Stimulated activated CD4-positive, alpha-beta T cell treated with anti-CD3 and anti-CD28 coated beads, Interleukin-2, amount 100 ng/mL, for 4 hours (primary cell): ENCODE results near the gene FMNL2.

ENCODE experiments used
- DNase-seq: peaks from one replicate; pipeline ENCODE4 v3.0.0-alpha.2; 2020; ENCODE audit warnings: low read depth

FMNL2 gene

DNA sequence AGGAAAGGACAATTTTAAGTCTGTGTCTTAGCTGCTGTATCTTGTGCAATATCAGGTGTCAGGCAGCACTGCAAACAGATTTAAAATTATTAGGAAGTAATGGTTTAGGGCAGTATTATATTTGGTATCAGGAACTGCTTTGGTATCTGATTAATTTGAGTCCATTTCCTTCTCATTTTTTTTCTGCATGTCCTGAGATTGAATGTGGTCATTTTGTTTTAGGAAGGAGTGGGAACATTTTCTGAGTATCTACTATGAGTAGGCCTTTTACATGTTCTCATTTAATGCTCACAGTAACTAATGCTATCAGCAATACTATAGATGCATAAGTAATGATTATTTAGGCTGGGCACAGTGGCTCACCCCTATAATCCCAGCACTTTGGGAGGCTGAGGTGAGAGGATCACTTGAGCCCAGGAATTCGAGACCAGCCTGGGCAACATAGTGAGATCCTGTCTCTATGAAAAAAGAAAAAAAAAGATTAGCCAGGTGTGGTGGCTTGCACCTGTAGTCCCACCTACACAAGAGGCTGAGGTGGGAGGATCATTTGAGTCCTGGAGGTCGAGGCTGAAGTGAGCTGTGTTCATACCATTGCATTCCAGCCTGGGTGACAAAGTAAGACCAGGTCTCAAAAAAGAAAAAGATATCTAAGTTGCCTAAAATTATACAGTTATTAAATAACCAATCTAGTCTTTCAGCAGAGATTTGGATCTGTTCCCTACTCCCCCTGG is 4.7 kb downstream of the FMNL2 start:
- no peak for DNase-seq

DNA sequence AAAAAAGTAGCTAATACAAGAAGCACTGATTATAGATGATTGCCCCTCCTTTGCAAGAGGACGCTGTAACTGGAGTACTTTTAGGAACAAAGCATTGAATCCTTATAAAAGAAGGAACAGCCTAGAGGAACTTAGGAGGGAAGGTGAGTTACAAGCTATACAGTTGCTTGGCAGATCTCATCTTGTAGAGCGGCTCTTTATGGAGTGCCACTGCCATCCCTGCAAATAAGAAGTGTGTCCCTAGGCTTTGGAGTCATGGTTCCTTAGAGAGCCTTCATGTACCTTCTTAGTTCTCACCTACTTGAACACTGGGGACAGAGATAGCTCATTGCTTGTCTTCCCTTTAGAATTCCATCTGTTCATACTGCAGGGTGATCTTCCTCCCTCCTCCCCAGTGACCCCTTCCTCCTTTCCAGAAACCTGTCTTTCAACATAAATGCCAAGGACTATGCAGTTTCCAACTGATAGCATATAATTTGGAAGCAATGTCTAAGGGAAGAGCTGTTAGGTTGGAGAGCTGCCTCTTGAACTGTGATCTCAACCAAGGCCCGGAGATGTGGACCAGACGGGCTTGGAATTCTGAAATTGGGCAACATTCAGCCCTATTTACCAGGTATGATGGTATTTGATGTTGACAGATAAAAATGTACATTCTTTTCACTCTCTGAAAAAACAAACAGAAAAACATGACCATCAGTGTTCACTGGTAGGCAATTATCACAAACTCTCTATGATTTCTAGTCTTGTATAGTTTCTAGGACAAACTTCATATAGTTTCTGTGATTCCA is 7.5 kb downstream of the FMNL2 start:
- DNase-seq: no peak

DNA sequence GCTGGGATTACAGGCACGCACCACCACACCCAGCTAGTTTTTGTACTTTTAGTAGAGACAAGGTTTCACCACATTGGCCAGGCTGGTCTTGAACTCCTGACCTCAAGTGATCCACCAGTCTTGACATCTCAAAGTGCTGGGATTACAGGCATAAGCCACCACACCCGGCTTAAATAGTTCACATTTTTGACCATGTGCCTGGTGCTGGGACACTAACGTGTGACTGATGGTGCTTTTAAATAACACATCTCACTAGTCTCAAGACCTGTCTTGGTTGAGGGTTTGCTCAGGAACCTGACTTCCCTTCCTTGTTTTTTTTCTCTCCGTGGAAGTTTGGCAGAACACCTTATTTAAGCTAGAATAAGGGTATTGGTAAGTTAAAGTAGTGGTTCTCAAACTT is 8.5 kb downstream of the FMNL2 start:
- DNase-seq: no peak

DNA sequence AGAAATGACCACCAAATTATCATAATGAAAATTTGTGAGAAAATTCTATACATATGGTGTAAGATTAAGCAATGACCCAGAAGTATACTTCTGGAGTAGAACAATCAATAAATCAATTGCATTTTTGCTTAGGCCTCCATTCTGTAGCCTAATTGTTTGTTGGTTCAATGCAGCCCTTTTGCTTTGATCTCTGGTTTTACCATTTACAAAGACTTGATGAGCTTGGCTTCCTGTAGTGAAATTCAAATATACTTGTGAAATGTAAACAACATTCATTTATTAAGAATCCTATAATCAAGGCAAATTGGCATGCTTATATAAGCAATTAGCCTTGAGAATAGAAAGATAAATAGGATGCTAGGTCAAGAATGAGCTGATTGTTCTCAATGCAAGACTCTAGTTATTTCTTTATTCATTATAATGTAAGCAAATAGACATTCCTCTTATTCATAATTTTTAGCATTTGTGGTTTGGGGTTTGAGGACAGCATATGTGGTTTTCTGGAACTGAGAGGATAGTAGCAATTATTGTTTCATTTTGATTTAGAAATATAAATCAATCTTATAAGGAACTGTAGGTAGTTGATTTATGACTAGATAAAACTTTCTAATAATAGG is 9.7 kb downstream of the FMNL2 start:
- no peak for DNase-seq

DNA sequence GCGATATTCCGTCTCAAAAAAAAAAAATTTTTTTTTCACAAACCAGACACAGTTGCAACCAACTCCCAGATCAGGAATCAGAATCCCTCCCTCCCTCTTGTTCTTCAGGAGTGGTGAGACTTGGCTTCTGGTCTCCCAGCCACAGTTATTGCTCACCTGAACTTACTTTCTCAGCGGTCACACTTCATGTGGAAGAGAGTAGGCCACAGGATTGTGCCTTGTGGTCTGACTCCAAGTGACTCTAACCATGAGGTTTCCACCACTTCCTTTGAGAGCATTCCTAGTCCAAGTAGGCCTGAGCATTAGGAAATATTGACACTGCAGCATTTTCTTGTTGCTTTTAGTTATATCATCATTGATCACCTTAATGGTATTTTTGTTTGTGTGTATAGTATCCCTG is 12.1 kb downstream of the FMNL2 start:
- DNase-seq: no peak

DNA sequence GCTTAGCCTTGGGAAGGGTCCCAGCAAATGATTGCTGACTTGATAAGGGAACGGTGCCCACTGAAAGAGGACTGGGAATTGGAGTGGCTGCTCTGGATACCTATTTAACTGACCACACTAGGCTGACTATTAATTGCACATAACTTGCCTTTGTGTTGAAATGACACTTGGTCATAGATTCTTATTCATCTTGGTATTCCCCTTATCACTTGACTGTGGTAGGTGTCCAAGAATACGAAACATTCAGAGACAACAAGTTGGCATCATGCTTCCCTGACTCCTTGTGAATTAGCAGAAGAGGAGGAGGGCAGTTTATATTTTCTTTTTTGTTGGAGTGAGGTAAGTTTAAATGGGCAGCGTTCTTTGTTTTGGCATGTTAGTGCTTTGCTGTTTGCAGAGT is 13.4 kb downstream of the FMNL2 start:
- no peak for DNase-seq

DNA sequence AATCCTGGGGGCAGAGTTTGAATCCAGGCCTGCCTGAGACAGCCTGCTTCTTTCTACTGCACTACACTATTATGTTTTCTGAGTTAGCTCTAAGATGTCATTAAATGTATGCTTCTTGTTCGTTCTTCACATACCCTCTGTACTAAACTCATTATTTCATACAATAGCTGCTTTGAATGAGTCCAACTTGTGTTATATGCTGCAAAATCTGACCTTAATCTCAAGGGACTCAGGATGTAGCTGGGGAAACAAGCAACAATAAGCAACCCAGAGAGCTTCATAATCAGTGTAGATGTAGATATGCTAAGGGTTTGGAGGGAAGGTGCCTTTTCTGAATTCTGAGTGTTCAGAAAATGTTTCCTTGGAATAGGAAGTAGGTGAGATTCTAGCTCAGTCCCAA is 14.4 kb downstream of the FMNL2 start:
- no peak for DNase-seq

DNA sequence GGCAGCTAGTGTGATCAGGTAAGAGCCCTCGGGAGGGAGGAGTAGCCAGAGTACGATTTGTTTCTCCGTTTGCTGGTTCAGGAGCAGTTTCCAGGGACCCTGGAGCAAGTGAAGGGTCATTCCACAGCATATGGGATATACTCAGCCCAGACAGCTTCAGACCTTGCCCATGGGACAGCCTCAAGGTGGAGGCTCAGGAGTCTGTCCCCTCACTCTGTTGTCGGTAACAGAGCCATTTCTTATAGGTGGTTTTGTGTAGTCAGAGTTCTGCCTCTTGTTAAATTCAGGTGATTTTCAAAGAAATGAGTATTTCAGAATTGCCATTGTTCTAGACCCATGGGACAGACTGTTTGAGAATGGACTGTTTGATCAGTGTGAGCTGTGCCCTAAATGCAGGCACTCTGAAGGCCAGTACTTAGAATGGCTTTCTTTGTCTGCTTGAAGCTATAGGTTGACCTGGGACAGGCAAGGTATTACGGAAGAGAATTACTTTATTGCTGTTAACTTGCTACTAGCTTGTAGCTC is 15.2 kb downstream of the FMNL2 start:
- no peak for DNase-seq

DNA sequence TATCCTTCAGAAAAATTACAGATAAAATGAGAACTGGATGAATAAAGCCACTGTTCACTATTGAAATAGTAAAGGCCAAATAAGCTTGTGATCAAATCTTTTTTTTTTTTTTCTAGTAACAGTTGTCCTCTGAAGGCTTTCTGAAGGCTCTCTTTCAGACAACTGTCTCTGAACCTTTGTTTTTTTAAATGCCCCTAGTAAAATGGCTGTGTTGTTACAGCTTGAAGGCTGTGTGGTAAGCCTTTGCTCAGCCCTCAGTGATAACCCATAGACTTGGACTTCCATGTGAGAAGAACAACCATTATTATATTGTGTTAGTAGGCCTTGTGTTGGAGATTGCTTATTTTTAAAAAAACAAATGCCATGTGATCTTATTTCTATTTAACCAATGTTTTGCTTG is 17.6 kb downstream of the FMNL2 start:
- no peak for DNase-seq

DNA sequence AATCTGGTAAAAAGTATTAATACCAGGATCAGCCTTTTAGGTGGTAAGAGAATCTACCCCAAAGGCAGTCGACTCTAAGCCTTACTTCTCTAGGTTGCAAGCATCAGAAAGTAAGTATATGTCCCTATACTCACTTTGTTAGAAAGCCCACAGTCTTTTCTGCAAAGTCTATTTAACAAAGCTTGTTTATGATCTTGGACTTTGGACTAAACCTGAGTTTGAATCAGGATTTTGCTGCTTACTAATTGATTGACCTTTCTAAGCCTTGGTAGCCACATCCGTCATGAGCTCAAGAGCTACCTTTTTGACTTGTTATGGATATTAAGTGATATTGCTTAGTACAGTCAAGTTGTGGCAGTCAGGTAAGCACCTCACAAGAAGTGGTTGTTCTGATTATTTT is 18.4 kb downstream of the FMNL2 start:
- no peak for DNase-seq

DNA sequence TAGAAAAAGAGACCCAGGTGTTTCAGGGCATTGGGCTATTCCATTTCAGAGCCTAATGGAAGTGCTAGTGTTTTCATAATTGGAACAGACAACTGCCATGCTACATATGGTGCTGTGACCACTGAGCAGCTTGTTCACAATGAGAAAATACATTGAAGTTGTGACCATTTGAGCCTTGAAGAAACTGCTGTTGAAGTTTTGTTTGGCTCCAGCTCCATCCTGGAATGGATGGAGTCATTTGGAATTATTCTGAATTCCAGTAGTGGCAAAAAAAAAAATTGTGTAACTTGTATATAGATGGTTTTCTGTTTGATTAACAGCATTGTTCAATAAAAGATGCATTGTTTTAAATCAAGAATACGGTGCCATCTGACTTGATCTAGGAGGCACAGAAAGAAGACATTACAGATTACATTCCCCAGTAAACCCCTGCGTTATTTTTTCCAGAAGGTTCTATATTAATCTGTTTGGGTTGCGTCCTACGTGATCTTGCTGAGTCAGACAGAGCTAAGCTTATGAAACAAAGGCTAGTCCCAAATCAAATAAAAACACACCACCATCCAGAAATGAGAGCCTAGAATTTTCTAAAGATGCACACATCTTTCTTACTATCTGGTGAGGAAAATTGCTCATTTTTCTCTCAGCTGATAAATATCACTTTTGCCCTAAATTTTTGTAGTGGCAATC is 19.2 kb downstream of the FMNL2 start:
- no peak for DNase-seq

DNA sequence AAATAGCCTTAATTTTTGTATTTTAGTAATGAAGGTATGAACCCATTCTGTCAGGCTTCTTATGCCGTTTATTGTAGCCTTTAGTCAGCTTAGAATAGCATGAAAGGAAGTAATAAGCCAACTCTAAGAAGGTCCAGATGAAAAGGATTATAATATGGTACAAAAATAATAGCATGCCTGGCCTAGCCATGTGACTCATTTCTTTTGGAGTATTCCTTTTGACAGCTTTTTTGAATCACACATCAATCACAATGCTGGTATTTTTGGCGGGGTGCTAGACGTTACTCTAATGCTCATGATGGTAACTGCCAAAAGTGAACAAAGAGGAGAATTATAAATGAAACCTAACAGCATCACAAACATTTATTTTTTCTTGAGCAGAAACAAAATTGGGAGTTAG is 19.9 kb downstream of the FMNL2 start:
- DNase-seq: no peak

DNA sequence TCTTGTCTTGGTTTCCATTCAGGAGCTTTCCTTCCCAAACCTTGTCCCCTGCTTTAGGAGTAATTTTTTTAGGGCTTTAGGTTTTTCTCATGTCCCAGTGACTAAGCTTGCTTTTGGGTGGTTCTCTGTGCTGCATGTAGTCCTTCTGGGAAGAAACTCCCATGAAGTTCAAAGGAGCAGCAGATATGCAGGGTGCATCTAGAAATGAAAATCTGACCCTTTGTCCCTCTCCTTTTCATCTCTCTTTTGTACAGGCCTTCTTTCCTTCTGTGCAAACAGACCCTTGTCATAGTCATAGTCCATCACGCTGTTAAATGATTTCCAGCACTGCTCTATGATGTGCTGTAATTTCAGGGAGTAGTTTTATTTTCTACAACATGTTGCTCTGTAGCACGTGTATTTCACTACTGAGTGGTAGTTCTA is 20.4 kb downstream of the FMNL2 start:
- DNase-seq: no peak

DNA sequence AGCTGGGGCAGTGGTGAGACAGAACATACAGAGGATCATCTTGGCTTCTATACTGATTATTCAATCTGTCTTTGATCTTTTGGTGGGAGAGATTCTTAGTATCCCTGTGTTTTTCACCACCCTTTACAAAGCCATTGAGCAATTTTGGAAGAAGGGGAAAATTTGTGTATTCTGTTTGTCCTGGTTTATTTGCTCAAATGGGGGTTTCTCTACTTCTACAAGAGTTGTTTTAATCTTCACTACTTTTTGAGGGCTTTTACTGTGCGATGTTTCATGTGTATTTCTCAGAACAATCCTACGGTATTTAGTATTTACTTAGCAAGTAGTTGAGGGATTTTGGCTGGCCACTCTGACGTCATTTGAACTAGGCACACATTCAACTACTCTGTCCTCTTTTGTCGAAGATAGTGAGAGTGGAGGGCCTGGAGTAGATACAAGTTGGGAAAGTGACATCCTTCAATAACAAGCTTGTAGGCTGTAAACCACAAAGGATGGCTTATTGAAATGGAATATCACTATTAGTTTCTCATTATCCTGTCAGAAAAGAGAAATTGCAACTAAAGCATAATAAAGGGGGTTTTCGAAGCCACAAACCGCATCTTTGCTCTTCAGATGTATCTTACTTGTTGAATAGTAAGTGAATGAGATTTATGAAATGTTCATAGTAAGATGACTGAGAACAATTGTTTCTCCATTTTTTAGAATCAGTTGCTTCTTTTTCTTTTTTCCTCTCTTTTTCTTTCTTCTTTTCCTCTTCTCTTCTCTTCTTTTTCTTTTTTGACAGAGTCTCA is 24.8 kb downstream of the FMNL2 start:
- no peak for DNase-seq

DNA sequence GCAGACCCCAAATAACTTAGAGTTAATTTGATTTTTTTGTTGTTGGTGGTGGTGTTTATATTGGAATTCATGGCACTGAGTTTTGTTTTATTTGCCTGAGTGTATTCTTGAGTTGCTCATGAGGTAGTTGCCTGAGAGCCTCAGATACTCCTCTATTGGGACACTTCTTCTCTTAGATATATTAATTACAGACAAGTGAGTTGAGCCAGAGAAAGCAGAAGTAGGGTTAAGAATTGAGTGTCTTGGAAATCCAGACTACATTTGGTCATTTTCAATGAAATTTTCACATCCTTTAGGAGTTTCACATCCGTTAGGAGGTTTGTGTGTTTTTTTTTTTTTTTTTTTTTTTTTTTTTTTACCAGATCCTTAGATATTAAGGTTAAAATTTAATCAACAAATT is 29.0 kb downstream of the FMNL2 start:
- DNase-seq: no peak

DNA sequence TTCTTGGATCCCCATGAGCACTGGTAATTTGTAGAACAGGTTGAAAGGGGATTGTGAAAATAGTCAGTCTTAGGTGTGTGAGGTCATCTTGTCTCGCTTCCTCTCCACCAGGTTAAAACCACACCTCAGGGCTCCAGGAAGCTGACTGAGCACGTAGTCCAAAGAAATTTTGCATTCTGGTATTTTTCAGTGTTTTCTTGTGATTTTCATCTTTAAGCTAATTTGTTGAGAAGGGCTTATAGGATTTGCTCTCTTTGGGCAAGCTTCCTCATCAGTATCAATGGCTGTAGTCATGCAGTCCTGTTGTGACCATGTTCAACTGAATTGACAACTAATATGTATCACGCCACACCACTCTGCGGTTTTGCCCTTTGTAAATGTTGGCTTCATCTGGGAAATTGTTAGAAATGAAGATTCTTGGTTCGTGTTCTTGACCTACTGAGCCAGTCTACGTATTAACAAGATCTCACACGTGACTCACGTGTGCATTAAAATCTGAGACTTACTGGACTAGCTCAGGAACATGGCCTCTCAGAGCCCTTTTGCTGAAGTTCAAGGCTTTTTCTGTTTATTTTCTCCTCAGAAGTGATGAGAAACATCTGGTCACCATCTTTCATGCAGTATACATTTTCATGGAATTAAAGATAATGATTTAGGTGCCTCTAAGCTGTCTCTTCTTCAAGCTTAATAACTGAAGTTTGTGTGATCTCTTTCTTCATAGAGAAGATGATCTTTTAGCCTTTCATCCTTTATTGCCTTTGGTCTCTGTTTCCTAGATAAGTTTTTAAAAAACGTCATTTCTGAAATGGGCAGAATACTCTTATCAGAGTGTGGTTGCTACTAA is 32.8 kb downstream of the FMNL2 start:
- DNase-seq: no peak

DNA sequence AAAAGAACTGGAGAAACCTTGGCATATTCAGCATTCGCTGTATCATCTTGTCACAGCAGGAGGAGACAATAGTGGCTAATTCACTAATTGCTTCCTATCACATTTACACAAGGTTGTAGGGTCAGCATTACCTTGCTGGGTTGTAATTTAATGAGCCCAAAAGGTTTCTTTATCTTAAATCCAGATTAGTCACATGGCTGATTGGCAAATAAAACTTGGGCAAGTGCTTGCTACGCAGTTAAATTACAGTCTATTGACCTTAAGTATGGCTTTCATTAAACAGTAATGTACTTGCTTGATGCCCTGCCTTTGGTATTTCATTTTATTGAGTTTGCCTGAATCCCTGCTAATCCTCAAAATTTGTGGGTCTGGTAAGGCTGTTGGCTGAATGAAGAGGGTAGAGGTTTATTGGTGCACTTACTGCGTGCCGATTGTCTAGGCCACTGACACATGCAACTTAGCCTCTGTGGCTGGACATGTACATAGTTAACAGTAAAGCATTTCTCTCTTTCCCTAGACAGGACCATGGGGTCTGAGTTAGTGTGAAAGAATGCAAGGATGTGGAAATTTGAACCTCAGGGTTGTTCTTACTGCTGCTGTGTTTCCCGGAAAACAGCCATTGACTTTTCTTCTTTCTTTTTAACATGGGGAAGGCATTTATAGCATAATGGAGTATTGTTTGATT is 34.3 kb downstream of the FMNL2 start:
- no peak for DNase-seq

DNA sequence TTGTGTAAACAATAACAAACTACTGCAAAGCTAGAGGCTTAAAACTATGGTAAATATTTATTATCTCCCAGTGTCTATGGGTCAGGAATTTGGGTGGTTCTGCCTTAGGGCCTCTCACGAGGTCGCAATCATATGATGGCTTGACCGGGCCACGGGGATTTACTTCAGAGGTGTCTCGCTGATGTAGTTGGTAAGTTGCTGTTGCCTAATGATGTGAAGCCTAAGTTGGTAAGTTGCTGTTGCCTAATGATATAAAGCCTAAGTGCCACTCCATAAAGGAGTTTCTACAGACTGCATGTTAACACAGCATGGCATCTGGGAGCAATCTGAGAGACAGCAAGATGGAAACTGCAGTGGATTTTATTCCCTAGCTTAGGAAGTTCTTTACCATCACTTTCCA is 35.8 kb downstream of the FMNL2 start:
- no peak for DNase-seq

DNA sequence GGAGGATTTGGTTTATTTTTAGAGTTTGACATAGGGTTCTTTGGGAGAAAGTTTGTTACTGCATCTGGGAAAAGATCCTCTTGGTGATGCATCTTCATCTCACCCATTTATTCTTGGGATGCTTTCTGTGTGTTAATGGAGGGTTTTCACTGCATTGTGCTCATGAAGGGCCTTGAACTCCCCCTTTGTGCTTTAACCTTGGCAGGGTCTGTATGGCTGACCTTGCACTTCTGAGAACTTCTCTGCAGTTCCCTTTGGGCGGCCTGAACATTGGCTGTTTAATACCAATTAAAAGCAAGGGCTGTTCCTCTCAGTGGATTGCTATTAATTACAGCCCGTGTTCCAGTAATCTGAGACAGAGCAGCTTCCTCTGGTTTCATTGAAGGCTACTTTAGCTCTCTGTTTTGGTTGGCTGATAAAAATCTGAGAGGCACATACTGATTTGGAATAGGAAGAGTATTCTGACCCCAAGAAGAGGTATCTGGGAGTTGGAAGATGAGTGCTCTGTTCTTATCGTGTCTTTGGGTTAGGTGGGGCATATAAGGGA is 37.5 kb downstream of the FMNL2 start:
- DNase-seq: no peak

DNA sequence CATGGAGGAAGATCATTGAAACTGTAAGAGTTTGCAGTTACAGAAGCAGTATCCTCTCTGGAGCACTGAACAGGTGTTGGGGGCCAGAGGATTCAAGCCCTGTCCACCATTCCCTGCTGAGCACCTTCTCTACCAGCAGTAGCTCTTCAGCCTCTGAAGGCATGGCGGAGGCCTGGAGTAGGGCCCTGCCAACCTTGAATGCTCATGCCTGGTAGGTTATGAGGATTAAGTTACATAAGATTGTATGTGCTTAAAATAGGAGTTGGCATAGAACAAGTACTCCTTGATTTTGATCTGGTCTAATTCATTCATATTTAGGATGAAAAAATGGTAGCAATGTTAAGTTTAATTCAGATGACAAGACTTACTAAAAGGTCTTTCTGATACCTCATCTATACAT is 40.2 kb downstream of the FMNL2 start:
- DNase-seq: no peak
